ENCODE measurements around the gene SRF.
"Not testable (repeated sequence)": the region's sequence is repeated elsewhere in the genome, so short reads cannot be mapped to it uniquely, and the experiment has no call there.

The SRF gene

DNA sequence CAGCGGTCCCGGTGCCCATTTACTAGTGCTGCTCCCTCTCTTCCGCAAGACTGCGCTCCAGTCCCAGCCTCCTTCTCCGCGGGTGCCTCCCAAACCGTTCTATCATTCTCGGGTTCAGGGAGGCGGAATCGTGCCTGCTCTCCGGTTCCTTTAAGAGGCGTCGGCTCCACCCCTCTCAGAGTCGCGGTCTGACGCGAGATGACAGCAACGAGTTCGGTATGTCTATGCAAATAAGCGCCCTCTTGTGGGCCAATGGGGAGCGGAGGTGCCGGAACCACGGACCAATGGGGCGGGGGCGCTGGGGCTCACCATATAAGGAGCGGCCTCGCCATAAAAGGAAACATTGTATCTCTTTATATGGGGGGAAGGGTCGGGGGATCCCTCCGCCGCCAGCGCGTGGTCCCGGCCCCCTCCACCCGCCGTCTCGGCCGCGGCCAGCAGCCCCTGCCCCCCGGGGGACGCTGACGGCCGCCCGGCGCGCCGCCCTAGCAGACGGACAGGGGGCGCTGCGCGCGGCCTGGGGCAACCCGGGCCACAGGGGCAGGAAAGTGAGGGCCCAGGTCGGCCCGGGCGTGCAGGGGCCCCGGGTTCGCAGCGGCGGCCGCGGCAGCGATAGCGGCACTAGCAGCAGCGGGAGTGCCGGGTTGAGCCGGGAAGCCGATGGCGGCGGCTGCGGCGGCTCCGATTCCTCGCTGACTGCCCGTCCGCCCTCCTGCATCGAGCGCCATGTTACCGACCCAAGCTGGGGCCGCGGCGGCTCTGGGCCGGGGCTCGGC is at the start of gene SRF:
SRF (plus strand) TSS at position 339 of the 776 bp plus-strand sequence; CDS start at position 727, 388 bp downstream.
- peak; percentile 99 for DNase-seq

DNA sequence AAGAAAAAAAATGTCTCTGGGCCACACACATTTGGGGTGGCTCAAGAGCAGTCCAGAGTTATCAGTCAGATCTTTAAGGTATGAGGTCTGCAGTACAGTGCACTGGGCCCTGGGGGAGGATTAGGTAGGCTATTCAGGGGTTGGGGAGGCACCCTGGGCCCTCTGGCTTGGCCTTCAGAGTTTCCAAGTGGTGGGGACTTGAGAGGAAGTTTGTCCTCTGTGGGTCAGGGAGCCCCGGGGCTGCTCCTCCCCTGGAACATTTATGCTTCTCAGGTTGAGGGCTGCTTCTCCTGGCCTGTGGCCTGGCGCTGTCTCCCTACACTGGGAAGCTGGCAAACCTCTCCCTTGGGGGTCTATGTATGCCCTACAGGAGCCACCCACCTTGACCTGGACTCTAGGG is 48.9 kb upstream of the SRF start:
- no peak for DNase-seq

DNA sequence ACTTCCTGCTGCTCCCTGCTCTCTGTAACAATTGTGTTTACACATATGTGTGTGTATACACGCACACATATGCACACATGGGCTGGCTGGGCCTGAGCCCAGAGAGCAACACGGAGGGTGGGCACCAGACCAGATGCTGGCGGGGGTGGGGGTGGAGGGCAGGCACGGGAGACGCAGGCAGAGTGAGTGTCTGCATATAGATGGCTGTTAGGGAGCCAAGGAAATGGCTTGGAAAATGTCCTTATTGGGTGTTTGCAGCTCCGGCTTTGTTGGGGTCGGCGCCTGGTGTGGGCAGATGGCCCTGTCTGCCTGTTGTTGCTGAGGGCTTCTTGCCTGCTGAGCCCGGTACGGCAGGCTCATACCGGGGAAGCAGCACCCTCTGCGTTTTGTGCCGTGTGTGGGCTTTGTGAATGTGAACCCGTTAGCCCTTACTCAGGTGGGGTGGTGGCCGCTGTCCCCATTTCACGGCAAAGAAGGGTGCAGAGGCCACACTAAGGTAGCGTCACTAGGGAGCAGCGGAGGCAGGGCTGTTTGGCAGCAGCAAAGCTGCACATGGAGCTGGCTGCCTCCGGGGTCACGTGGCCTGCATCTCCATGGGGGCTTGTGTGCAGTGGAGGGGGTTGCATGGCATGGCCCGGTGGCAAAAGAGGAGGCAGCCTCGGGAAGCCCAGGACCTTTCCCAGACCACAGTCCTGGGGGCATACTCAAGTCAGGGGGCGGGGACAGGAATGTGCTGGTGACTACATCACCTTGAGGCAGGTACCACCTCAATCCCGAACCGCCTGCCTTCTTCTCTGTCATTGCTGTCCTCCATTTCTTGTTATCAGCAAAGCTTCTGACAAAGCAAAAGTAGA is 47.4 kb upstream of the SRF start:
- no peak for DNase-seq

DNA sequence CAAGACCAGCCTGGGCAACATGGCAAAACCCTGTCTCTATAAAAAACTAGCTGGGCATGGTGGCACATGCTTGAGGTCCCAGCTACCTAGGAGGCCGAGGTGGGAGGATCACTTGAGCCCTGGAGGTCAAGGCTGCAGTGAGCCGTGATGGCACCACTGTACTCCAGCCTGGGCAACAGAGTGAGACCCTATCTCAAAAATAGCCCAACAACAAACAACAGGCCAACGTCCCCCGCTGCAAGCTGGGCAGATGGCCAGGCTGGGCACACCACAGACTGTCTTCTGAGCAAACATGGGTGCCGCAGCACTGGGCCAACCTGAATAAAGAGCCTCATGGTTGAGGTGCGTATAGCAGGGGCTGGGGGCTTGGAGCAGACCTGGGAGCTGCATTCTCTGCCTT is 46.6 kb upstream of the SRF start:
- DNase-seq: no peak

DNA sequence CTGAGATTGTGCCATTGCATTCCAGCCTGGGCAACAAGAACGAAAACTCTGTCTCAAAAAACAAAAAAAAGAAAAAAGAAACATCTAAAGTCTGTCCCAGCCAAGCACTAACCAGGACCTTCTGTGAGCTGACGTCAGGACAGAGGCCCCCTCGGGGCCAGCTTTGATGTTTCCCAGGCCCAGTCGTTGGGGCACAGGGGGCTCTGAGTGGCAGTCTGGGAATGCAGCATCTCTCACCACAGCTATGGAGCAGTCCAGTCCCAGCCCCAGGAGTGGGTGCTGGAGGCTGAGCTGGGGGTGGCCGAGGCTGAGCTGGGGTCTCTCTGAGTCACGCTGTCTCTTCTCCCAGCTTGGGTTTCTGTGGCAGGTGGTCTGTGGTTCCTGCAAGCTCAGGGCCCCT is 46.0 kb upstream of the SRF start:
- DNase-seq: no peak

DNA sequence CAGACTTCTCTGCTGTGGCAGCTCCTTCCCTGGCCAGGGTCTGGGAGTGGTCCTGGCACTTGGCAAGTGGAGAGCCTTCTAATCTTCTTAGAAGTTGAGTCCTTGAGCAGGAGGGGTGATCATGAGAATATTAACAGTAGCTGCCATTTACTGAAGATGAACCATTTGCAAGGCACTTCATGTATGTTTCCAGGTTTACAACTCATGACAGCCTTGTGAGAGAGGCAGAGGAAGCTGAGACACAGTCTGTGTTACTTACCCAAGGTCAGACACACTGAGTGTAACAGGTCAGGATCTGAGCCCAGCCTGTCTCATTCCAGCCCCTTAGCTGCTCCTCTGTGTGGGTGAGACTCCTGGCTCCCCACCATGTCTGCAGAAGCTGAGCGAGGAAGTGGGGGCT is 45.5 kb upstream of the SRF start:
- DNase-seq: no peak

DNA sequence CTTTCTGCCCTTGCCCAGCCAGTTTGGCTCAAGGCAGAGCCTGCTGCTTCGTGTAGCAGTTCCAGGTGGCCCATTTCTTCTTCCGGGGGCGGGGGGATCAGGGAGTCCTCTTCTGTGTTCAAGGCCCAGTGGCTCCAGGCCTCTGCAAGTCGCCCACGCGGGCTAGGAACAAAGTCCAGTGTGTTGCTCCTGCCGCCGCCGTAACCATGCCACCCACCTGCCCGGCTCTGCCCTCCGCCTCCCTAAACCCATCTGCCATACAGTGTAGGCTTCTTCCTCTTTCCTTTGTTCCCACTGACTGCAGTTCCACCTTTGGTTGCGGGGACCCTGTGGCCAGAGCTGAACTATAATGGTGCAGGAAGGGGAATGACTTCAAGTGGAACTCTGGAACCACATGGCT is 43.9 kb upstream of the SRF start:
- DNase-seq: no peak

DNA sequence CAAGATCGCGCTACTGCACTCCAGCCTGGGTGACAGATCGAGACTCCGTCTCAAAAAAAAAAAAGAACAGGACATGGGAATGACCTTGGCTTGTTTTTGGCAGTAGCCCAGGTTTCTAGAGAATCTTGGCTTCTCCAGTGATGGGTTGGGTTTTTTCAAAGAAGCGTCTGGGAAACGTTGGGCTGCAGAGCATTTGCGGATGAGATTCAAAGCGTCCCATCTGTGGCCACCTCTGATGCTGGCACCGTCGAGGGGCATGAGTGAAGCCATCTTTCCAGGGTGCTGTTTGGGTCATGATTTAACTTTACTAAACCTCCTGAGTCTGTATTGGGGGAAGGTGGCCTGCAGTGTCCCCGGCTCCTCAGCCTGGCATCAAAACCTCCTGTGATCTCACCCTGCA is 43.2 kb upstream of the SRF start:
- no peak for DNase-seq

DNA sequence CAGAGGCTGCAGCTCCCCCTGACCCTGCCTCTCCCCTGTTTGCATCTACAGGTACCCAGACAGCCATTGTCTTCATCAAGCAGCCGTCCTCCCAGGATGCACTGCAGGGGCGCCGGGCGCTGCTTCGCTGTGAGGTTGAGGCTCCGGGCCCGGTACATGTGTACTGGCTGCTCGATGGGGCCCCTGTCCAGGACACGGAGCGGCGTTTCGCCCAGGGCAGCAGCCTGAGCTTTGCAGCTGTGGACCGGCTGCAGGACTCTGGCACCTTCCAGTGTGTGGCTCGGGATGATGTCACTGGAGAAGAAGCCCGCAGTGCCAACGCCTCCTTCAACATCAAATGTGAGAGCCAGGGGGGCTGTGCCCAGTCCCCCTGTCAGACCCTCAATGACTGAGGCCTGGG is 42.1 kb upstream of the SRF start:
- no peak for DNase-seq

DNA sequence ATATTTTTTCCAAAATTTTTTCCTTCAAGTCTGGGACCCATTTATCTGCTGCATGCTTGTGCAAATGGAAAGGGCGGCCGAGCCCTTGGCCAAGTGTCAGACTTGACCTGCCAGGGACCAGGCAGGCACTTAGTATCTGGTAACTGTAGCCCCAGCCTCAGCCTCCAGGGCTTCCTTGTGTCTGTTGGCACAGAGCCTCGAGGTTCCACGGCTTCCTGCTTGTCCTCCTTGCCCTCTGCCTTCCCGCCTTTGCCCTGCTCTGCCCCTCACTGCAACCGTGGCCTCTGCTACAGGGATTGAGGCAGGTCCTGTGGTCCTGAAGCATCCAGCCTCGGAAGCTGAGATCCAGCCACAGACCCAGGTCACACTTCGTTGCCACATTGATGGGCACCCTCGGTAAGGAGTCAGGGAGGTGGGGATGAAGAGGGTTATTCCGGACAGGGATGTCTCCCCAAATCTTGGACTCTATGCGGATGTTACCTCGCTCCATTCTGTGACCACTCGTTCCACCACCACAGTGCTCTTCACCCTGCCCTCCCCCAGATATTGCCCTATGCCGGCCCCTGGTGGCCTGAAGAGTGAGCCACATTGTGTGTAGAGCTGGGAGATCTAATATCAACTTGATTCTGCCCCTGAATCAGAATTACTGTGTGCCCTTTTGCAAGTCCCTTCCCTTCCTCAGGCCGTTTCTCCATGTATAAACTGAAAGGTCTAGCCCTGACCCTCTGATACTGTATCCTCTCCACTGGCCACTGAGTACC is 41.5 kb upstream of the SRF start:
- DNase-seq: peak; percentile 37

DNA sequence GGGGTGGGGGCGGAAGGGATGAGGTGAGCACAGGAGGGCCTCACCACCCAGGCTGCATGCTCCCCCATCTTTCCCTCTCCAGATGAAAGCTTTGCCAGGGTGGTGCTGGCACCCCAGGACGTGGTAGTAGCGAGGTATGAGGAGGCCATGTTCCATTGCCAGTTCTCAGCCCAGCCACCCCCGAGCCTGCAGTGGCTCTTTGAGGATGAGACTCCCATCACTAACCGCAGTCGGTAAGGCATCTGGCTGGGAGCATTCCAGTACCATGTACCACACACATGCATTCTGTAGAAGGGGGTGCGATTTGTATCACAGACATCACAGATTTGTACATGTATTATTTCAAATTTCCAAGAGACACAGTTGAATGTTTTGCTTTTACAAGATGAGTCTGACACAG is 40.6 kb upstream of the SRF start:
- DNase-seq: no peak

DNA sequence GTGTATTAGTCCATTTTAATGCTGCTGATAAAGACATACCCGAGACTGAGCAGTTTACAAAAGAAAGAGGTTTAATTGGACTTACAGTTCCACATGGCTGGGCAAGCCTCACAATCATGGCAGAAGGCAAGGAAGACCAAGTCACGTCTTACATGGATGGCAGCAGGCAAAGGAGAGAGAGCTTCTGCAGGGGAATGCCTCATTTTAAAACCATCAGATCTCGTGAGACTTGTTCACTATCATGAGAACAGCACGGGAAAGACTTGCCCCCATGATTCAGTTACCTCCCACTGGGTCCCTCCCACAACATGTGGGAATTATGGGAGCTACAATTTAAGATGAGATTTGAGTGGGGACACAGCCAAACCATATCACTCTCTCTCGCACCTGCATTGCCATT is 39.7 kb upstream of the SRF start:
- DNase-seq: not testable (repeated sequence)

DNA sequence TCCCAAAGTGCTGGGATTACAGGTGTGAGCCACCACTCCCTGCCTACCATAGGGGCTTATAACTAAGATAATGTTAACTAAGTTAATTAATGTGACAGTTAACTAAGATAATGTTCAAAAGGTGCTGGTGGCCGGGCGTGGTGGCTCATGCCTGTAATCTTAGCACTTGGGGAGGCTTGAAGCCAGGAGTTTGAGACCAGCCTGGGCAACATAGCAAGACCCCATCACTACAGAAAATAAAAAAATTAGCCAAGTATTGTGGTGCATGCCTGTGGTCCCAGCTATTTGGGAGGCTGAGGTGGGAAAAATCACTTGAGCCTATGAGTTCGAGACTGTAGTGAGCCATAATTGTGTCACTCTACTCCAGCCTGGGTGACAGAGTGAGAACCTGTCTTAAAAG is 32.8 kb upstream of the SRF start:
- DNase-seq: no peak

DNA sequence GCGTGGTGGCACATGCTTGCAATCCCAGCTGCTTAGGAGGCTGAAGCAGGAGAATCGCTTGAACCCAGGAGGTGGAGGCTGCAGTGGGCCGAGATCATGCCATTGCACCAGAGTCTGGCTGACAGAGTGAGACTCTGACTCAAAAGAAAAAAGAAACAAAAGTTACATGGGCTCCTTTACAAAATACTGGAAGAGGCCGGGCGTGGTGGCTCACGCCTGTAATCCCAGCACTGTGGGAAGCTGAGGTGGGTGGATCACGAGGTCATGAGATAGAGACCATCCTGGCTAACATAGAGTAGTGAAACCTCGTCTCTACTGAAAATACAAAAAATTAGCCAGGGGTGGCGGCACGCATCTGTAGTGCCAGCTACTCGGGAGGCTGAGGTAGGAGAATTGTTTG is 31.1 kb upstream of the SRF start:
- DNase-seq: not testable (repeated sequence)

DNA sequence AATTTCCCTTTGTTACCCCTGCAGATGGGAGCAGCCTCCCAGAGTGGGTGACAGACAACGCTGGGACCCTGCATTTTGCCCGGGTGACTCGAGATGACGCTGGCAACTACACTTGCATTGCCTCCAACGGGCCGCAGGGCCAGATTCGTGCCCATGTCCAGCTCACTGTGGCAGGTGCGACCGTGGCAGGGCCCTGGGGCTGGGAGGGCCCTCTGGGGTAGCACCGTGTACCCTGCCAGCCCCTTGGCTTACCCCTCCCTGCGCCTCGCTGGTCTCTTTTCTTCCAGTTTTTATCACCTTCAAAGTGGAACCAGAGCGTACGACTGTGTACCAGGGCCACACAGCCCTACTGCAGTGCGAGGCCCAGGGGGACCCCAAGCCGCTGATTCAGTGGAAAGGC is 29.4 kb upstream of the SRF start:
- no peak for DNase-seq

DNA sequence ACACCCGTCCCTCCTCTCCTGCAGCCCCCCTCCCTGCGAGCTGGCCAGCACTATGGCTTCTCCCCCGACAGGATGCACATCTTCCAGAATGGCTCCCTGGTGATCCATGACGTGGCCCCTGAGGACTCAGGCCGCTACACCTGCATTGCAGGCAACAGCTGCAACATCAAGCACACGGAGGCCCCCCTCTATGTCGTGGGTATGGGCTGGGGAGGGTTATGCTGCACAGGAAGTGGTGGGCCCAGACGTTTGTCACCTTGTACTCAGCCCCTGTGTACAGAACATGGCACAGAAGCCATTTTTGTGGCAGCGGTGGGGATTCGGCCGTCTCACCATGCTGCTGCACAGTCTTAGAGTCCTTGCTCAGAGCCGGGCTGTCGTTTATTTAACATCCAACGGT is 29.0 kb upstream of the SRF start:
- DNase-seq: peak; percentile 11

DNA sequence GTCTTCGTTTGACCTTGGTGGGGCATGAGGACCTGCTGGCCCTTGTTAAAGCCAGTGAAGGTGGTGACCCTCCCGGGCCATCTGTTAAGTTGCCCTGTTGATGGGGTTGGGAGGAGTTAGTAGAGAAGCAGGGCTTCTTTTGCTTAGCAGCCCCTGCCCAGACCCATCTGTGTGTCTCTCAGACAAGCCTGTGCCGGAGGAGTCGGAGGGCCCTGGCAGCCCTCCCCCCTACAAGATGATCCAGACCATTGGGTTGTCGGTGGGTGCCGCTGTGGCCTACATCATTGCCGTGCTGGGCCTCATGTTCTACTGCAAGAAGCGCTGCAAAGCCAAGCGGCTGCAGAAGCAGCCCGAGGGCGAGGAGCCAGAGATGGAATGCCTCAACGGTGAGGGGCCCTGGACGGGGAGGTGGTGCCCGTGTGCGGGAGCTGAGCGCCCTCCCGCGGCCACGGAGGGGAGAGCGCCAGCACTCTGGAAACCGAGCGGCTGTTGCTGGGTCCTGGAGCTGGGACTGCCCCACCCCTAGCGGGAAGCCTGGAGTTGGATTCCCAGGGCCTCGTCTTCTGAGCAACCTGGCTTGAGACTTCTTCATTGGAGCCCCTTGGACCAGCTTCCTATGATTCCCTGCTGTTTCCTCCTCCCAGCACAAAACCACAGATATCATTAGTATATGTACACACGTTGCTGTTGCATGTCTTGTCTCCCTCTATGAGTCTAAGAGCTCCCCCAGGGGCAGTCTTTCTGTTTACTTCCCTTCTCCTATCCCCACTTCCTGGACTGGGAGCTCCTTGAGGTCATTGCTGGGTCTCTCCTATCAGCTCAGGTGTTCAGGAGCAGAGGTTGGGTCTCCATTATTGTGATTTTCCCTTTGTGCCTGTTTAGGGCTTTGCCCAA is 27.6 kb upstream of the SRF start:
- peak; percentile 81 for DNase-seq

DNA sequence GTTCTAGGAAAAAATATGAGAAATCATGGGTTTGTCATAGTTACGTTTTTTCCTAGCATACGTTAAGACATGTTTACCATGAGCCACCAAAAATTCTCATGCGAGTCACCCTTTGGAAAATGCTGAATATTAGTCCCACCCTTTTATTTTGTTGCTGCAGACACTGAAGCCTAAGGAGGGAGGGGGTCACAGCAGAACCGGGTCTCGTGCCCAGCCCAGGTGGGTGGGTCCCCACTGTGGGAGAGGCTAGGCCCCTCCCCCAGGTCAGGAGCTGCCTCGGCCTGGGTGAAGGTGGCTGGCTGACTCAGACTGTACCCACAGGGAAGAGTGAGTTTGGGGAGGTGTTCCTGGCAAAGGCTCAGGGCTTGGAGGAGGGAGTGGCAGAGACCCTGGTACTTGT is 26.2 kb upstream of the SRF start:
- no peak for DNase-seq

DNA sequence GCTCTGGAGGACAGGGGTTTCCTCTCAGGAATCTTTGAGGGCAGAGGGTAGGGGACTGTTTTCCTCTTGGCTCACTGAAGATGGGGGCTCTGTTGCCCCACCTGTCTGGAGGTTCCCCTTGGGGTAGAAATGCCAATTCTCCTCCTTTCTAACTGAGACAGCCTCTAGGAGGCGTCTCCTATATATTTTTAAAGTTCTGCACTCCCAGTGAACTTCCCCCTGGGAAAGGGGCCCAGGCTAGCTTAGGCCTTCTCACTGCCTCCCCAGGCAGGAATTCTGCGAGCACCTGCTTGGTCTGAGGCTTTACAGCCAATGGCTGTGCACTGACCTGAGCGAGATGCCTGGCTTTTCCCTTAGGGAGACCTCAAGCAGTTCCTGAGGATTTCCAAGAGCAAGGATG is 24.8 kb upstream of the SRF start:
- DNase-seq: no peak

DNA sequence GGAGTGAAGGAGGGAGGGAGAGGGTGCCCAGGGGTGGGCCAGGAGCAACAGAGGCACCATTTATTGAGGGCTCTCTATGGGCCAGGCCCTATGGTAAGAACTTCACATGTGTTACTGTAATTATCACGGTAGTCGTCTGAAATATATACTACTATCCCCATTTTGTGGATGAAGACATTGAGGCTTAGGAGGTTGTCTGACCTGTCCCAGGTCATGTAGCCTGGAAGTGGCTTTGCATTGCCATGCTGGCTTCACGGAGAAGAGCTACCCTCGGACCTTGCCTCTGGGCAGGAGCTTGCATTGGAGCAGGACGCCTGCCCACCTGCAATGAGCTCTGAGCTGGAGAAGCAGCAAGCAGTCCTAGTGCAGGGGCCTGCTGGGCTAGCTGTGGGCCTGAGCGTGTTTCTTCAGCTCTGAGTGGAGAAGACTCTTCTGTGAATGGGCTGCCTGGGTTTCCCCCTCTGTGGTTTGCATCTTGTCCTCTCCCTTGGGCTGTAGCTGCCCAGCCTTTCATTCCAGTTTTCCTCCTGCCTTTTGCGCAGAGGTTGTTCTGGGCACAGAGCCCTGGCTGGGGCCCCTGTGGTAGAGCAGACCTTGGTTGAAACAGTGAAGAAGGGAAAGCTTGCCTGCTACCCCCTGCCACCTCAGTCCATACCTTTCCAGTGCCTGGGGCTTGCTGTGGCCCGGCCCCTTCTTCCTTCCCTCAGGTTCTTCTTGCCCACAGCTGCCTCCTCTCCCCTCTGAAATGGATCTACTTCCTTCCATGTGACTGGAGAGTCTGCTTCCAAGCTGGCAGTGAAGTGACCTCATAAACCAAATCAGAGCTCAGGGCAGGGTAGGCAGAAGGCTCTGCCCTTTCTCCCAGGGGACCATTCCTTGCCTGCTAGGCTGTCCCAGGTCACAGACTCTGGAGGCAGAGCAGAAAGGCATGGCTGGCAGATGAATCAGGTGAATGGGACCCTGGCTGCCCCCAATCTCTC is 24.1 kb upstream of the SRF start:
- no peak for DNase-seq
